ENCODE results near the gene CERK.
"Not testable (repeated sequence)": the region's sequence is repeated elsewhere in the genome, so short reads cannot be mapped to it uniquely, and the experiment has no call there.

The CERK gene

GRCh38 chr22:46636221-46637002 lies 101.6 kb downstream of the CERK start:
- H3K4me3 ChIP-seq (ENCODE audit: low read depth, low read length), result no peak overlapping the region
- DNase-seq (ENCODE audit: low read depth), result no peak
- TF ChIP-seq MYC (IDR thresholded peaks at IDR 0.05; ENCODE audit: low read depth, low read length), result no peak
- TF ChIP-seq POLR2A (IDR thresholded peaks at IDR 0.05; ENCODE audit: extremely low read depth, insufficient read length), result no peak
- TF ChIP-seq, protein P1, sequence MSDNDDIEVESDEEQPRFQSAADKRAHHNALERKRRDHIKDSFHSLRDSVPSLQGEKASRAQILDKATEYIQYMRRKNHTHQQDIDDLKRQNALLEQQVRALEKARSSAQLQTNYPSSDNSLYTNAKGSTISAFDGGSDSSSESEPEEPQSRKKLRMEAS (IDR thresholded peaks at IDR 0.05; ENCODE audit: low read depth, low read length), result no peak
- TF ChIP-seq, protein P2, sequence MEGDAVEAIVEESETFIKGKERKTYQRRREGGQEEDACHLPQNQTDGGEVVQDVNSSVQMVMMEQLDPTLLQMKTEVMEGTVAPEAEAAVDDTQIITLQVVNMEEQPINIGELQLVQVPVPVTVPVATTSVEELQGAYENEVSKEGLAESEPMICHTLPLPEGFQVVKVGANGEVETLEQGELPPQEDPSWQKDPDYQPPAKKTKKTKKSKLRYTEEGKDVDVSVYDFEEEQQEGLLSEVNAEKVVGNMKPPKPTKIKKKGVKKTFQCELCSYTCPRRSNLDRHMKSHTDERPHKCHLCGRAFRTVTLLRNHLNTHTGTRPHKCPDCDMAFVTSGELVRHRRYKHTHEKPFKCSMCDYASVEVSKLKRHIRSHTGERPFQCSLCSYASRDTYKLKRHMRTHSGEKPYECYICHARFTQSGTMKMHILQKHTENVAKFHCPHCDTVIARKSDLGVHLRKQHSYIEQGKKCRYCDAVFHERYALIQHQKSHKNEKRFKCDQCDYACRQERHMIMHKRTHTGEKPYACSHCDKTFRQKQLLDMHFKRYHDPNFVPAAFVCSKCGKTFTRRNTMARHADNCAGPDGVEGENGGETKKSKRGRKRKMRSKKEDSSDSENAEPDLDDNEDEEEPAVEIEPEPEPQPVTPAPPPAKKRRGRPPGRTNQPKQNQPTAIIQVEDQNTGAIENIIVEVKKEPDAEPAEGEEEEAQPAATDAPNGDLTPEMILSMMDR (IDR thresholded peaks at IDR 0.05; ENCODE audit: low read depth, low read length), result no peak

DNA sequence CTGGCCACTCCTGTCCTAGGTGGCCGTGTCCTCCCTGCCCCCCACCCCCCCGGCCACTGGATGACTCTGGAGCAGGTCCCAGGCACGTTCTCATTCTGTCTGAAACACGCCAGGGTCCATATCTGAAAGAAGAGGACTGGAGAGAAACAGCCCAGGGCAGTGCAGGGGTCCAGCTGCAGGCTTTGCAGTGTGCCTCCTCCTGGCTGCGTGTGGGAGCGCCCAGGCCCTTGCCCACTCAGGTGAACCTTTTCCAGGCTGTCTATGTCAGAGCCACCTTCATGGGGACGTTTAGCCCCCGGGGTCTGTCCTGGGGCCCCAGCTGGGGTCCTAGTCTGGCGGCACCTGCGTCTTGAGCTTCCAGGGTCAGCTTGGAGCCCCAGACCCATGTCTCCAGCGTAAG lies 102.3 kb downstream of the CERK start:
- TF ChIP-seq, protein P2 (IDR thresholded peaks at IDR 0.05; ENCODE audit: low read depth, low read length), result peak; percentile 8
- no peak for TF ChIP-seq POLR2A (IDR thresholded peaks at IDR 0.05; ENCODE audit: extremely low read depth, insufficient read length)
- DNase-seq (ENCODE audit: low read depth), result no peak

GRCh38 chr22:46634973-46635685 lies 102.9 kb downstream of the CERK start:
- DNase-seq (ENCODE audit: low read depth); H3K4me3 ChIP-seq (ENCODE audit: low read depth, low read length): not testable (repeated sequence)

More for the DNA sequence above, 102.3 kb downstream of the CERK start:
- no peak overlapping the region for H3K4me3 ChIP-seq (ENCODE audit: low read depth, low read length)

Measured in NB4 (cell line).